Measurements from ENCODE around the gene SLC3A2. TPM values are rescaled to one million over a fixed set of nuclear protein-coding genes. Genes with fewer than 3 reads are reported as not detected.

The SLC3A2 gene
- total RNA-seq, 2 donors from 2014 or later, result 234 to 307 TPM

DNA sequence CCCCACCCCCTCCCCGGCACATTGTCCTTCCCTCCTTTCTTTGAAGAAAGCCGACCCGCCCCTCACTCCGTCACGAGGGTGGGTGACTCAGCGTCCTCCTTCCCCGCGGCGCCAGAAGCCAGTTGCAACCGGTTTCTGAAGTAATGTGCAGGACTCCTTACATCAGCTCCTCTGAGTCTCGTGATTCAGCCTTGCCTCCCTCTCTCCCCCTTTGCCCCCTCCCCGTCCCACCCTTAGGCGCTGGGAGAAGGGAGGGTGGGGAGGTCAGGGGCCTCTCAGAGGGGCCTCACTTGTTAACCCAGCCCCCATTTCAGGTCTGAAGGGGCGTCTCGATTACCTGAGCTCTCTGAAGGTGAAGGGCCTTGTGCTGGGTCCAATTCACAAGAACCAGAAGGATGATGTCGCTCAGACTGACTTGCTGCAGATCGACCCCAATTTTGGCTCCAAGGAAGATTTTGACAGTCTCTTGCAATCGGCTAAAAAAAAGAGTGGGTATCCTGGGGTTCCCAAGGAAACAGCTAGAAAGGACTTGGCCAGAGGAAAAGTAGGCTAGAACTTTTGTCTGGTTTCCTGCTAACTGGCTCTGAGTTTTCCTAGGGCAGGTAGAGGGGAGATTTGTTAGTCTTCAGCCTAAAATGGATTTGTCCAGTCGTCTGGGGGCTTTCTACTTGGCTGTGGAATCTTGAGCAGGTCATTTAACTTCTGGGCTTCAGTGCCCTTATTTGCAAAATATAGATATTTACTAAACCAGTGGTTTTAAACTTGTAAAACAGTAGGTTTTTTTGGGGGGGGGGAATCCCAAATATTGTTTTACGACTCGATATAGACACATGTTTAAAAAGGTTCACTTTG, 1.1 kb downstream of the SLC3A2 start:
- H3K4me1 Mint-ChIP-seq (ENCODE audit: low read depth in 2 of 2), result peaks cover 44 to 54% of the 10 kb centered on the region in 2 donors
- no peaks in the 10 kb centered on the region for H3K9me3 Mint-ChIP-seq
- H3K27ac Mint-ChIP-seq, result peak overlapping the region; percentile 95 to 96
- no peaks in the 10 kb centered on the region for H3K27me3 Mint-ChIP-seq
- peaks cover 38% of the 10 kb centered on the region for H3K36me3 Mint-ChIP-seq
- DNase-seq (ENCODE audit: low spot score) (peak; percentile 95), ATAC-seq (peak; percentile 83 to 87)
- peak overlapping the region; percentile 98 for H3K4me3 Mint-ChIP-seq

DNA sequence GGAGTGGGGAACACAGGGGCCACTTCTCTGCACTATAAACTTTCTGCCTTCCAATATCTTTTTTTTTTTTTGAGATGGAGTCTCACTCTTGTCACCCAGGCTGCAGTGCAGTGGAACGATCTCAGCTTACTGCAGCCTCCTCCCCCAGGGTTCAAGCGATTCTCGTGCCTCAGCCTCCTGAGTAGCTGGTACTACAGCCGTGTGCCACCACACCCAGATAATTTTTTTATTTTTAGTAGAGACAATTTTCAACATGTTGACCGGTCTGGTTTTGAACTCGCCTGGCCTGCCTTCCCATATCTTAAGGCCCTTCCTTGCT, 1.7 kb downstream of the SLC3A2 start:
- Mint-ChIP-seq H3K4me1 (ENCODE audit: low read depth in 2 of 2) (peaks cover 47 to 58% of the 10 kb centered on the region in 2 donors), H3K4me3 (peak overlapping the region; percentile 98)
- no peak for DNase-seq (ENCODE audit: low spot score)

DNA sequence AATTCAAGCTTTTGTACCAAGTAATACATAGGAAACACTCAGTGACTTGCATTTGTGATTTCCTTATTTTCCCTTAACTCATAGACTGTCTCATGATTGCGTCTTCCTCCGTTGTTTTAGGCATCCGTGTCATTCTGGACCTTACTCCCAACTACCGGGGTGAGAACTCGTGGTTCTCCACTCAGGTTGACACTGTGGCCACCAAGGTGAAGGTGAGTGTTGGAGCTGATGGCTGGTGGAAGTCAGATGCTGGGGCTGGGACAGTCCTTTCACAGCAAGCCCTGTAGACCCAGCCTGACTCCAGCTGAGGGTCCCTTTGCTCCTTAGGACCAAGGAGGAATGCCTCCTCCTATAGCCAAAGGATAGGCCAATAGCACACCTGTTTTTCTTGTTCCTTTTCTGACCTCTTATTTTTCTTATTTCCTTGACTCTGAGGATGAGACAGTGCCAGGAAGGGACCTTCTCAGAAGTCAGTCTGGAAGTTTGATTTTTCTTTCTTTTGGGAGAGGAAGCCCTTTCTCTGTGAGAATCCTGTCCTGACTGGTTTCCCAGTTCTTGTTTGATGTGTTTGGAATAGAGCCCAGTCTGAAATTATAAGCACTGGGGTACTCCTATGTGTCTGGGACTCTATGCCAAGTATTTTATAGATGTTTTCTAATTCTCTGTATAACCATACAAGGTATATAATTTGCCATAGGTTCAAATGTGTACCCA, 2.2 kb downstream of the SLC3A2 start:
- Mint-ChIP-seq H3K36me3 (peaks cover 45% of the 10 kb centered on the region), H3K4me3 (peak overlapping the region; percentile 98), H3K27me3 (no peaks in the 10 kb centered on the region), H3K27ac (peak overlapping the region; percentile 95 to 96), H3K9me3 (no peaks in the 10 kb centered on the region), H3K4me1 (ENCODE audit: low read depth in 2 of 2) (peaks cover 47 to 58% of the 10 kb centered on the region in 2 donors)
- DNase-seq (ENCODE audit: low spot score) (no peak), ATAC-seq (no peak)

More for the DNA sequence above, 1.7 kb downstream of the SLC3A2 start:
- ATAC-seq, result no peak
- Mint-ChIP-seq H3K27ac (peak overlapping the region; percentile 95 to 96), H3K36me3 (peaks cover 44% of the 10 kb centered on the region), H3K9me3 (no peaks in the 10 kb centered on the region), H3K27me3 (no peaks in the 10 kb centered on the region)

GRCh38 chr11:62883673-62884072, 3.0 kb downstream of the SLC3A2 start:
- no peaks in the 10 kb centered on the region for H3K9me3 Mint-ChIP-seq
- ATAC-seq, result no peak
- peaks cover 49 to 60% of the 10 kb centered on the region in 2 donors for H3K4me1 Mint-ChIP-seq (ENCODE audit: low read depth in 2 of 2)
- no peak for DNase-seq (ENCODE audit: low spot score)
- H3K4me3 Mint-ChIP-seq, result peak overlapping the region; percentile 98
- peak overlapping the region; percentile 95 to 96 for H3K27ac Mint-ChIP-seq
- H3K27me3 Mint-ChIP-seq, result no peaks in the 10 kb centered on the region
- H3K36me3 Mint-ChIP-seq, result peaks cover 49% of the 10 kb centered on the region

GRCh38 chr11:62885137-62885750, 4.5 kb downstream of the SLC3A2 start:
- peaks cover 51 to 64% of the 10 kb centered on the region in 2 donors for H3K4me1 Mint-ChIP-seq (ENCODE audit: low read depth in 2 of 2)
- peak overlapping the region; percentile 76 for H3K4me3 Mint-ChIP-seq
- H3K36me3 Mint-ChIP-seq, result peaks cover 57% of the 10 kb centered on the region
- peak overlapping the region; percentile 46 to 74 for H3K27ac Mint-ChIP-seq
- no peaks in the 10 kb centered on the region for H3K27me3 Mint-ChIP-seq
- ATAC-seq (no peak), DNase-seq (ENCODE audit: low spot score) (no peak)
- no peaks in the 10 kb centered on the region for H3K9me3 Mint-ChIP-seq

- Mint-ChIP-seq H3K9me3 (no peaks in the 10 kb centered on the region), H3K27me3 (no peaks in the 10 kb centered on the region), H3K4me1 (ENCODE audit: low read depth in 2 of 2) (peaks cover 39% of the 10 kb centered on the region in 2 donors), H3K4me3 (no peak overlapping the region), H3K27ac (peak overlapping the region in 1 of 2 donors; percentile 19), H3K36me3 (peaks cover 40% of the 10 kb centered on the region)
- DNase-seq (ENCODE audit: low spot score) (no peak), ATAC-seq (no peak)
Measured at GRCh38 chr11:62888406-62888805, 7.7 kb downstream of the SLC3A2 start.

DNA sequence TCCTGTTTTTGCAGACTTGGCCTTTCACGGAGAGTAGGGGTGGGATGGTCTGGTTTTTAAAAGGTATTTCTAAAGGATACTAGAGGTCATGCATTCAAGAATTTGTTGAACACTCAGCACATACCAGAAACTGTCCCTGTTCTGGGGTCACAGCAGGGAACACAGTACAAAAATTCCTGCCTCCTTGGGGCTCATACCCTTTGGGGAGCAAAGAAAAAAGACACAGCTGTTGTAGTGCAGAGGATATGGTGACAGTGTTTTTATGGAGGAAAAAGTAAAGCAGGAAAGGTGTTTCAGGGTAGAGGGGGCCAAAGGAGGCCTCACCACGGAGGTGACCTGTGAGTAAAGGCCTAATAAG, 8.4 kb downstream of the SLC3A2 start:
- ATAC-seq (no peak), DNase-seq (ENCODE audit: low spot score) (no peak)
- Mint-ChIP-seq H3K4me3 (no peak overlapping the region), H3K9me3 (no peaks in the 10 kb centered on the region), H3K4me1 (ENCODE audit: low read depth in 2 of 2) (peaks cover 32% of the 10 kb centered on the region in 2 donors), H3K27ac (peak overlapping the region in 1 of 2 donors; percentile 19), H3K36me3 (peaks cover 33% of the 10 kb centered on the region), H3K27me3 (no peaks in the 10 kb centered on the region)

DNA sequence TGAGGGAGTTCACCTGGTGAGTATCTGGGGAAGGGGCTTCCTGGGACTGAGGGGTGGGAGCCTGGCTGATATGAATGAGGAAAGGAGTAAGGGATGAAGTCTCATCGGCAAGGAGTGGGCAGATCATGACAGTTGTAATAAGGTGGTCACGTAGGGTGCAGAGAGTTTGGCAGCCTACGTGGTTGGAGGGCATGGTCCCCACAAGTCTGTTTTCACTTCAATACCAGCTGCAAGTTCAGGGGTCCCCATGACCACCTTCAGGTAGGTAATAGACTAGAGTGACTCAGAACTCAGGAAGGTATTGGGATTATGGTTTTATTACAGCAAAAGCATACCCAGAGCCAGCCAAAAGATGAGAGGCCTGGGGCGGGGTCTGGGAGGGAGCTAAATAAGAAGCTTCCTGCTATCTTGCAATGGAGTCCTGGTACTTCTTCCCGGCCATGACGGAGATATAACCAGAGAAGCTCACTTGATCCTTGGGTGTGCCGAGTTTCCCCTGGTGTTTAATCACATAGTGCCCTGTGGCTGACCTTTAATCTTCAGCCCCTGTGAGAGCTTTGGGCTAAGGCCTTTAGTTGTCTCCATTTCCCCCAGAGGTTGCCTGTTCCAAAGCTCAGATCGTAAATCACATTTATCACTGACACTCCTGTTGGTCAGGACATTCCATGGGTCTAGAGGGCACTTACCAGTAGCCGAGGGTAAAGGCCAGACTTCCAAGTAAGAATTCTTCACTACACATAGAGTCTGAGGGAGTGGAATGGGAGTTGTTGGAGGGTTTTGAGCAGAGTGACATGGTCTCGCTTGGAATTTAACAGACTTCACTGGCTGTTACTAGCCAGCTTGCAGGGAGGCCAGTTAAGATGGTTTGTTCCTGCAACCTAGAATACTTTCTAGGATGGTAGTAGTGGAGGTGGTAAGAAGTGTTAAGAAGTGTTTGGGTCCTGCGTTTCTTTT, 9.1 kb downstream of the SLC3A2 start:
- no peaks in the 10 kb centered on the region for H3K9me3 Mint-ChIP-seq
- H3K36me3 Mint-ChIP-seq, result peaks cover 29% of the 10 kb centered on the region
- H3K27me3 Mint-ChIP-seq, result peaks cover 2 to 4% of the 10 kb centered on the region in 2 donors
- no peak overlapping the region for H3K27ac Mint-ChIP-seq
- ATAC-seq, result peak in 1 of 2 donors; percentile 10
- no peak for DNase-seq (ENCODE audit: low spot score)
- peaks cover 28 to 29% of the 10 kb centered on the region in 2 donors for H3K4me1 Mint-ChIP-seq (ENCODE audit: low read depth in 2 of 2)
- H3K4me3 Mint-ChIP-seq, result no peak overlapping the region

DNA sequence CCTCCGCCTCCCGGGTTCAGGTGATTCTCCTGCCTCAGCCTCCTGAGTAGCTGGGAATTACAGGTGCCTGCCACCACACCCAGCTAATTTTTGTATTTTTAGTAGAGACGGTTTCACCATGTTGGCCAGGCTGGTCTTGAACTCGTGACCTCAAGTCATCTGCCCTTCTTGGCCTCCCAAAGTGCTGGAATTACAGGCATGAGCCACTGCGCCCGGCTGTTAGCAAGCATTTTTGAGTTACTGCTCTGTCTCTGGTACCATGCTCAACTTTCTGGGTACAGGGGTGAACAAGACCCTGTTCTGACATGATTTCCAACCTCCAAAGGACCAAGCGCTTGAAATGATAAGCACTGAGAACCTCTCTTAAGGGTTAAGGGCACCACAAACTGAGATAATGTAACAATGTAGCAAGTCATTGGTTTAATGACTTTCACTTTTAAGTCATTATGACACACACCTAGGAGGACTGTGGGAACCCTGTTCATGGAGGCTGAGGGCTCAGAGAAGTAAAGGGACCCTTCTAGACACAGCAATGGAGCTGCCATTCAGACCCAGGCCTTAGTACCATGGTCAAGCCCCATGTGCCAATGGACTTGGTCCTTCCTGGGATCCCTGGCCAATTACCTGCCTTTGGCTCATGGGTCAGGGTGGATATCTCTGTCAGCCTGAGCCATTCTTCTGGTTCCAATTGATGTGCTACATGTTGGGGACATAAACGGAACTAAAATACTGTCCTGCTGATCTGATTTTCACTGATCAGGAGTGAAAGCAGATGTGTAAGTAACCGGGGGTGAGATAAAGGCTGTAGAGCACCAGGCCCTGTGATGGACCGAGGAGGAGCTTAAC, 11.6 kb downstream of the SLC3A2 start:
- H3K27me3 Mint-ChIP-seq, result peaks cover 3 to 13% of the 10 kb centered on the region in 2 donors
- H3K36me3 Mint-ChIP-seq, result peaks cover 14% of the 10 kb centered on the region
- H3K27ac Mint-ChIP-seq, result no peak overlapping the region
- DNase-seq (ENCODE audit: low spot score) (no peak), ATAC-seq (no peak)
- H3K4me1 Mint-ChIP-seq (ENCODE audit: low read depth in 2 of 2), result peaks cover 14 to 17% of the 10 kb centered on the region in 2 donors
- no peaks in the 10 kb centered on the region for H3K9me3 Mint-ChIP-seq
- H3K4me3 Mint-ChIP-seq, result no peak overlapping the region

DNA sequence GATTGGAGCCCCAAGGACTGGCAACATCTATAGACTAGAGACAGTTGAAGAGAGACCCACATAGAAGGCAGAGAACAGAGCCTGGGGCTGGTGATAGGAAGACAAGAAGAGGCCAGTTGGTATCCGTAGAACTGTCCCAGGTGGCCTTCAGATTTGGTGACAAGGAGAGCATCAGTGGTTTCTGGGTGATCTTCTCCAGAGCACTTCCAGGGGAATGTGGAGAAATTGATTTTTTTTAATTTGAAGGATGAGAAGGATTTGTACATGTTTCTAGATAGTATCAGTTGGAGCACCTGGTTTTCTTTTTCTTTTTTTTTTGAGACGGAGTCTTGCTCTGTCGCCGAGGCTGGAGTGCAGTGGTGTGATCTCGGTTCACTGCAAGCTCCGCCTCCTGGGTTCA, 14.8 kb downstream of the SLC3A2 start:
- no peak overlapping the region for H3K27ac Mint-ChIP-seq
- no peak overlapping the region for H3K4me3 Mint-ChIP-seq
- H3K4me1 Mint-ChIP-seq (ENCODE audit: low read depth in 2 of 2), result peaks cover 0 to 5% of the 10 kb centered on the region in 2 donors
- DNase-seq (ENCODE audit: low spot score), result no peak
- no peaks in the 10 kb centered on the region for H3K36me3 Mint-ChIP-seq
- H3K27me3 Mint-ChIP-seq, result peaks cover 11 to 21% of the 10 kb centered on the region in 2 donors
- H3K9me3 Mint-ChIP-seq, result no peaks in the 10 kb centered on the region
- ATAC-seq, result peak in 1 of 2 donors; percentile 43

GRCh38 chr11:62896049-62896448, 15.4 kb downstream of the SLC3A2 start:
- Mint-ChIP-seq H3K4me1 (ENCODE audit: low read depth in 2 of 2) (peaks cover 0 to 5% of the 10 kb centered on the region in 2 donors), H3K9me3 (no peaks in the 10 kb centered on the region), H3K27me3 (peaks cover 11 to 22% of the 10 kb centered on the region in 2 donors), H3K4me3 (no peak overlapping the region), H3K36me3 (no peaks in the 10 kb centered on the region), H3K27ac (no peak overlapping the region)
- no peak for DNase-seq (ENCODE audit: low spot score)
- ATAC-seq, result no peak

DNA sequence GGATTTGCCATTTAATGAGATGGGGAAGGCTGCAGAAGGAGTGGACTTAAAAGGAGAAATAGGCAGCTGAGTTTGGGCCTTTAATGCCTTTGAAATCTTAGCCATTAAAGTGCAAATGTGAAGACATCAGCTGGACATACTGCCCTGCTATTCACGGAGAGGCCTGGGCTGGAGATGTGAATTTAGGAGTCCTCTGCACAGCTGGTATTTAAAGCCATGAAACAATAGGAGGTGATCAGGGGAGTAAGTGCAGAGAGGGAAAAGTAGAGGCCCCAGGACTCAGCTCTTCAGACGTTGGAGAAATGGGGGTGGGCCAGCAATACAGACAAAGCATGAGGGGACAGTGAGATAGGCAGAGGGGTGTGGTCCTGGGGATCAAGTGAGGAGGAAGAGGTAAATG, 16.6 kb downstream of the SLC3A2 start:
- Mint-ChIP-seq H3K36me3 (no peaks in the 10 kb centered on the region), H3K27me3 (peaks cover 13 to 22% of the 10 kb centered on the region in 2 donors), H3K4me3 (no peak overlapping the region), H3K9me3 (no peaks in the 10 kb centered on the region), H3K4me1 (ENCODE audit: low read depth in 2 of 2) (peaks cover 0 to under 1% of the 10 kb centered on the region in 2 donors), H3K27ac (no peak overlapping the region)
- DNase-seq (ENCODE audit: low spot score) (no peak), ATAC-seq (no peak)

All from natural killer cell treated with Interleukin-12 subunit alpha and Interleukin-12 subunit beta and Interleukin-15 and Interleukin-18, amount 100 ng/mL, for 72 hours (primary cell).